Measurements from ENCODE around the gene TCTA. TPM values are rescaled to one million over a fixed set of nuclear protein-coding genes. Genes with fewer than 3 reads are reported as not detected.

The TCTA gene
- total and polyA plus RNA-seq, 4 donors, result 15.8 to 49.0 (median 30.1) TPM

DNA sequence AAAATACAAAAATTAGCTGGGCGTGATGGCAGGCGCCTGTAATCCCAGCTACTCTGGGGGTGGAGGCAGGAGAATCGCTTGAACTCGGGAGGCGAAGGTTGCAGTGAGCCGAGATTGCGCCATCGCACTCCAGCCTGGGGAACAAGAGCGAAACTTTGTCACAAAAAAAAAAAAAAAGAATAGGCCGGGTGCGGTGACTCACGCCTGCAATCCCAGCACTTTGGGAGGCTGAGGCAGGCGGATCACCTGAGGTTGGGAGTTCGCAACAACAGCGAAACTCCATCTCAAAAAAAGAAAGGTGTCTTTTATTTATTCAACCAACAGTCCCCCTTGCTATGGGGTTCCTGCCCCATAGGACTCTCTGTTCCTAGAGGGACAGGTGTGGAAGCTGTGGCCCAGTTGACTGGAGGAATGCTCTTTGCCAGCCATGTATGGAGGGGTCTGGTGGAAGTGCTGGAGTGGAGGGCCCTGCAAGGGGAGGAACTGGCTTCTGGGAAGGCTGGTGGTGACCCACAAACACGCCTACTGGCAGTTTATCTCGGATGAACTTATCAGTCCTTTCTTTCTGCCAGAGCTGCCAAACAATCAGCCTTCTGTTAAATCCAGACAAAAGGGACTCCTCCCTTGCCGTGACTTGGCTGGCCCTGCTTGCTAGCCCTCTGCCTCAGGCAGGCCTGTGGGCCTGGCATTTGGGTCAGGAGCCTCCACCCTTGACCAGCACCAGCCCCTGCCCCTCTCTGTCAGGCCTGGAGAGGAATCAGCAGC lies 53.2 kb downstream of the TCTA start:
- Histone ChIP-seq H3K9ac (ENCODE audit: insufficient read depth in 1 of 2, low read length in 2 of 2) (no peak overlapping the region), H3K9me3 (ENCODE audit: control insufficient read depth in 4 of 4, insufficient read depth in 3 of 4, low read length in 3 of 4) (no peaks in the 10 kb centered on the region), H3K36me3 (ENCODE audit: control insufficient read depth in 4 of 4, insufficient read depth in 4 of 4, low read length in 4 of 4) (no peaks in the 10 kb centered on the region), H3K27me3 (ENCODE audit: control insufficient read depth in 3 of 3, insufficient read depth in 3 of 3, low read length in 2 of 3) (no peaks in the 10 kb centered on the region), H3K4me1 (ENCODE audit: control insufficient read depth in 5 of 5, insufficient read depth in 5 of 5, low read length in 5 of 5) (peaks cover 3 to 19% (median 13%) of the 10 kb centered on the region in 5 donors), H3K4me3 (no peak overlapping the region), H3K27ac (ENCODE audit: low read depth in 1 of 2, low read length in 1 of 2) (peak overlapping the region in 1 of 2 donors; percentile 24)
- ATAC-seq (ENCODE audit: insufficient read depth, low FRiP score), result no peak
- no peak for DNase-seq
- TF ChIP-seq, protein P1, sequence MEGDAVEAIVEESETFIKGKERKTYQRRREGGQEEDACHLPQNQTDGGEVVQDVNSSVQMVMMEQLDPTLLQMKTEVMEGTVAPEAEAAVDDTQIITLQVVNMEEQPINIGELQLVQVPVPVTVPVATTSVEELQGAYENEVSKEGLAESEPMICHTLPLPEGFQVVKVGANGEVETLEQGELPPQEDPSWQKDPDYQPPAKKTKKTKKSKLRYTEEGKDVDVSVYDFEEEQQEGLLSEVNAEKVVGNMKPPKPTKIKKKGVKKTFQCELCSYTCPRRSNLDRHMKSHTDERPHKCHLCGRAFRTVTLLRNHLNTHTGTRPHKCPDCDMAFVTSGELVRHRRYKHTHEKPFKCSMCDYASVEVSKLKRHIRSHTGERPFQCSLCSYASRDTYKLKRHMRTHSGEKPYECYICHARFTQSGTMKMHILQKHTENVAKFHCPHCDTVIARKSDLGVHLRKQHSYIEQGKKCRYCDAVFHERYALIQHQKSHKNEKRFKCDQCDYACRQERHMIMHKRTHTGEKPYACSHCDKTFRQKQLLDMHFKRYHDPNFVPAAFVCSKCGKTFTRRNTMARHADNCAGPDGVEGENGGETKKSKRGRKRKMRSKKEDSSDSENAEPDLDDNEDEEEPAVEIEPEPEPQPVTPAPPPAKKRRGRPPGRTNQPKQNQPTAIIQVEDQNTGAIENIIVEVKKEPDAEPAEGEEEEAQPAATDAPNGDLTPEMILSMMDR (IDR thresholded peaks at IDR 0.05; ENCODE audit: control extremely low read depth, extremely low read depth), result no peak
- 81 to 83% methylated on average over 17 to 18 of the region's 18 CpGs for whole genome bisulfite sequencing, 2 donors

Other genes starting within 250 kb of the TCTA start
- 10 to 100 TPM; 13.9 to 23.8 TPM for gene CCDC71, start 246.1 kb upstream of the TCTA start, total RNA-seq
- gene CCDC71, start 246.1 kb upstream of the TCTA start, polyA plus RNA-seq, result 10 to 100 TPM; 16.3 to 29.3 TPM
- 10 to 100 TPM; 29.6 to 32.0 TPM for gene KLHDC8B, start 240.8 kb upstream of the TCTA start, total RNA-seq
- 10 to 100 TPM; 19.4 to 32.5 TPM for gene KLHDC8B, start 240.8 kb upstream of the TCTA start, polyA plus RNA-seq
- gene C3orf62, start 135.2 kb upstream of the TCTA start, total RNA-seq, result 1 to 10 TPM; 5.2 to 8.2 TPM
- gene C3orf62, start 135.2 kb upstream of the TCTA start, polyA plus RNA-seq, result 1 to 10 TPM; 6.0 to 8.1 TPM
- 10 to 100 TPM; 67.1 to 72.4 TPM for gene USP4, start 72.4 kb upstream of the TCTA start, total RNA-seq
- gene USP4, start 72.4 kb upstream of the TCTA start, polyA plus RNA-seq, result 10 to 100 TPM; 39.4 to 42.2 TPM
- 100 to 1,000 TPM; 106 to 464 TPM for gene GPX1, start 54.1 kb upstream of the TCTA start, total RNA-seq
- 100 to 1,000 TPM; 567 to 879 TPM for gene GPX1, start 54.1 kb upstream of the TCTA start, polyA plus RNA-seq
- 100 to 1,000 TPM; 352 to 567 TPM for gene RHOA, start 447 bp upstream of the TCTA start, total RNA-seq
- gene RHOA, start 447 bp upstream of the TCTA start, polyA plus RNA-seq, result 100 to 1,000 TPM; 269 to 513 TPM
- 10 to 100 TPM in 1 of 2 donors, 1 to 10 TPM in 1; 9.5 to 12.4 TPM for gene AMT, start 10.1 kb downstream of the TCTA start, total RNA-seq
- gene AMT, start 10.1 kb downstream of the TCTA start, polyA plus RNA-seq, result 1 to 10 TPM; 3.8 to 8.0 TPM
- 10 to 100 TPM; 14.0 to 20.1 TPM for gene NICN1, start 16.9 kb downstream of the TCTA start, total RNA-seq
- 1 to 10 TPM; 8.6 to 9.1 TPM for gene NICN1, start 16.9 kb downstream of the TCTA start, polyA plus RNA-seq
- gene DAG1, start 57.8 kb downstream of the TCTA start, total RNA-seq, result 100 to 1,000 TPM in 1 of 2 donors, 10 to 100 TPM in 1; 40.4 to 100 TPM
- 10 to 100 TPM; 18.2 to 35.6 TPM for gene DAG1, start 57.8 kb downstream of the TCTA start, polyA plus RNA-seq
- under 1 TPM; 0.68 to 0.71 TPM for gene BSN, start 142.1 kb downstream of the TCTA start, total RNA-seq
- gene BSN, start 142.1 kb downstream of the TCTA start, polyA plus RNA-seq, result under 1 TPM; 0.09 to 0.26 TPM

Measured in lung (tissue), 12 donors.